H9 (cell line): ENCODE data around the gene ZBTB47. TPM values are rescaled to one million over a fixed set of nuclear protein-coding genes. Genes with fewer than 3 reads are reported as not detected.

Experiments
- DNase-seq: peaks from one replicate; pipeline ENCODE4 v3.0.0-alpha.2; 2017
- H2AFZ ChIP-seq: one replicate; pipeline ENCODE4 v1.6.1; 2013; ENCODE audit warnings: mild to moderate bottlenecking, low read length, control low read depth, moderate library complexity
- H2AK5ac ChIP-seq: 2 replicates; pipeline ENCODE4 v1.6.1; 2013; ENCODE audit warnings: low read length, control low read depth, mixed read lengths; ENCODE audit not compliant: insufficient read length
- H2BK120ac ChIP-seq: one replicate; pipeline ENCODE4 v1.6.1; 2013; ENCODE audit warnings: low read depth, mild to moderate bottlenecking, low read length, control low read depth, inconsistent platforms; ENCODE audit not compliant: poor library complexity, severe bottlenecking
- H2BK12ac ChIP-seq: 2 replicates; pipeline ENCODE4 v1.6.1; 2013; ENCODE audit warnings: low read length, control low read depth, mixed read lengths, low read depth; ENCODE audit not compliant: insufficient read length
- H2BK15ac ChIP-seq: 2 replicates; pipeline ENCODE4 v1.6.1; 2013; ENCODE audit warnings: low read depth, low read length, control low read depth
- H2BK20ac ChIP-seq: one replicate; pipeline ENCODE4 v1.6.1; 2013; ENCODE audit warnings: low read depth, mild to moderate bottlenecking, low read length, control low read depth, inconsistent platforms; ENCODE audit not compliant: poor library complexity, severe bottlenecking
- H2BK5ac ChIP-seq: 2 replicates; pipeline ENCODE4 v1.6.1; 2013; ENCODE audit warnings: low read length, control low read depth, mixed read lengths; ENCODE audit not compliant: insufficient read length
- H3K14ac ChIP-seq: 2 replicates; pipeline ENCODE4 v1.6.1; 2013; ENCODE audit warnings: low read length, control low read depth; ENCODE audit not compliant: insufficient read depth
- H3K18ac ChIP-seq: 2 replicates; pipeline ENCODE4 v1.6.1; 2013; ENCODE audit warnings: low read depth, mild to moderate bottlenecking, mixed read lengths, low read length, control low read depth; ENCODE audit not compliant: insufficient read length
- H3K23ac ChIP-seq: 2 replicates; pipeline ENCODE4 v1.6.1; 2013; ENCODE audit warnings: low read length, control low read depth, mixed read lengths, low read depth; ENCODE audit not compliant: insufficient read length
- H3K23me2 ChIP-seq: 2 replicates; pipeline ENCODE4 v1.6.1; 2013; ENCODE audit warnings: low read depth, mild to moderate bottlenecking, mixed read lengths, low read length, control low read depth; ENCODE audit not compliant: insufficient read length, poor library complexity, severe bottlenecking
- H3K27ac ChIP-seq: 2 replicates; pipeline ENCODE4 v1.5.1; 2013; ENCODE audit warnings: low read length, control low read depth, mixed read lengths, low read depth; ENCODE audit not compliant: insufficient read length
- H3K27me3 ChIP-seq: 2 replicates; pipeline ENCODE4 v1.6.1; 2013; ENCODE audit warnings: low read length, control low read depth, inconsistent platforms; ENCODE audit not compliant: insufficient read depth
- H3K4ac ChIP-seq: 2 replicates; pipeline ENCODE4 v1.6.1; 2013; ENCODE audit warnings: low read depth, mild to moderate bottlenecking, control low read depth, inconsistent platforms, low read length, moderate library complexity
- H3K4me1 ChIP-seq: 2 replicates; pipeline ENCODE4 v1.6.1; 2013; ENCODE audit warnings: low read length, control low read depth, inconsistent platforms; ENCODE audit not compliant: insufficient read depth
- H3K4me2 ChIP-seq: 2 replicates; pipeline ENCODE4 v1.6.1; 2013; ENCODE audit warnings: low read length, control low read depth, mixed read lengths; ENCODE audit not compliant: insufficient read length, insufficient read depth
- H3K56ac ChIP-seq: 2 replicates; pipeline ENCODE4 v1.6.1; 2013; ENCODE audit warnings: low read depth, mild to moderate bottlenecking, mixed read lengths, low read length, control low read depth; ENCODE audit not compliant: insufficient read length
- H3K79me1 ChIP-seq: 2 replicates; pipeline ENCODE4 v1.6.1; 2013; ENCODE audit warnings: low read depth, mild to moderate bottlenecking, moderate library complexity, low read length, control low read depth, inconsistent platforms; ENCODE audit not compliant: insufficient read depth, poor library complexity, severe bottlenecking
- H3K79me2 ChIP-seq: 2 replicates; pipeline ENCODE4 v1.6.1; 2013; ENCODE audit warnings: low read length, control low read depth, inconsistent platforms; ENCODE audit not compliant: insufficient read depth
- H3K9ac ChIP-seq: 2 replicates; pipeline ENCODE4 v1.6.1; 2013; ENCODE audit warnings: low read length, control low read depth, mixed read lengths; ENCODE audit not compliant: insufficient read length; ENCODE audit errors: extremely low read depth
- H3K9me3 ChIP-seq: one replicate; pipeline ENCODE4 v1.6.1; 2013; ENCODE audit warnings: low read depth, low read length, inconsistent platforms; ENCODE audit not compliant: control insufficient read depth
- H3T11ph ChIP-seq: one replicate; pipeline ENCODE4 v1.6.1; 2013; ENCODE audit warnings: mild to moderate bottlenecking, low read length, control low read depth, inconsistent platforms
- H4K20me1 ChIP-seq: one replicate; pipeline ENCODE4 v1.6.1; 2013; ENCODE audit not compliant: control insufficient read depth, insufficient read length, insufficient read depth
- H4K5ac ChIP-seq: 2 replicates; pipeline ENCODE4 v1.6.1; 2013; ENCODE audit warnings: low read depth, mild to moderate bottlenecking, mixed read lengths, low read length, control low read depth; ENCODE audit not compliant: insufficient read length
- H4K8ac ChIP-seq: replicated peaks from 2 replicates; pipeline ENCODE4 v1.6.1; 2013; ENCODE audit warnings: low read length, control low read depth, mixed read lengths, low read depth; ENCODE audit not compliant: insufficient read length
- H4K91ac ChIP-seq: 2 replicates; pipeline ENCODE4 v1.6.1; 2013; ENCODE audit warnings: low read depth, mild to moderate bottlenecking, moderate library complexity, mixed read lengths, low read length, control low read depth; ENCODE audit not compliant: insufficient read length
- H3K27ac Mint-ChIP-seq, 3 experiments: 2 replicates in 2 of 3; 3 replicates in 1 of 3; pipeline ENCODE4 v1.8.0; 2020 to 2021; ENCODE audit warnings: mixed read lengths in 3 of 3, mild to moderate bottlenecking in 1 of 3, moderate library complexity in 1 of 3
- H3K27me3 Mint-ChIP-seq: 2 replicates; pipeline ENCODE4 v1.8.0; 2021; ENCODE audit warnings: low read depth, mild to moderate bottlenecking, moderate library complexity, mixed read lengths
- H3K36me3 Mint-ChIP-seq, 3 experiments: 2 replicates in 2 of 3; 3 replicates in 1 of 3; pipeline ENCODE4 v1.8.0; 2020 to 2021; ENCODE audit warnings: low read depth in 3 of 3, mixed read lengths in 3 of 3; ENCODE audit not compliant: insufficient read depth in 1 of 3
- H3K4me1 Mint-ChIP-seq, 2 experiments: 2 replicates each; pipeline ENCODE4 v1.8.0; 2020; ENCODE audit warnings: mixed read lengths in 2 of 2
- H3K4me3 Mint-ChIP-seq, 2 experiments: 2 replicates in 1 of 2; 3 replicates in 1 of 2; pipeline ENCODE4 v1.8.0; 2020 to 2021; ENCODE audit warnings: mild to moderate bottlenecking in 2 of 2, mixed read lengths in 2 of 2, moderate library complexity in 1 of 2
- H3K9me3 Mint-ChIP-seq, 2 experiments: 2 replicates in 1 of 2; 3 replicates in 1 of 2; pipeline ENCODE4 v1.8.0; 2020; ENCODE audit warnings: mild to moderate bottlenecking in 2 of 2, mixed read lengths in 2 of 2, moderate library complexity in 1 of 2
- CTCF ChIP-seq: fragments of 200-600 bp; sonication (generic); conservative IDR thresholded peaks from 3 replicates; pipeline ENCODE4 v1.8.0; 2021; ENCODE audit warnings: antibody characterized with exemption, mild to moderate bottlenecking
- whole genome bisulfite sequencing: extraction: QIAGEN DNeasy Blood & Tissue Kit; methylation state at CpG from one replicate; pipeline ENCODE4 v1.1.7; 2013; ENCODE audit warnings: missing lambda C conversion rate, low lambda C conversion rate, mixed read lengths; ENCODE audit not compliant: insufficient read length; ENCODE audit errors: extremely low coverage; 5-methylcytosine and 5-hydroxymethylcytosine counted together
- total RNA-seq: library from RNA; stranded (reverse); gene quantifications from 2 replicates; pipeline ENCODE4 v1.2.1, GENCODE V29; 2021

ZBTB47 gene
- total RNA-seq, 1 experiment from 2014 or later, result 3.6 TPM

- Histone ChIP-seq H2BK12ac (no peak overlapping the region), H4K5ac (no peak overlapping the region), H3K56ac (no peak overlapping the region), H4K8ac (no peak overlapping the region), H4K91ac (no peak overlapping the region), H3K18ac (no peak overlapping the region), H3K79me1 (no peaks in the 10 kb centered on the region), H3K23me2 (no peaks in the 10 kb centered on the region), H2BK5ac (no peak overlapping the region), H3K27me3 (no peaks in the 10 kb centered on the region; the same call in 1 of the 2 replicates), H2AFZ (no peak overlapping the region), H3T11ph (no peak overlapping the region), H2BK120ac (no peak overlapping the region), H3K14ac (no peak overlapping the region), H3K79me2 (no peaks in the 10 kb centered on the region), H3K4me1 (no peaks in the 10 kb centered on the region), H2BK20ac (no peak overlapping the region), H3K4me2 (no peak overlapping the region), H3K27ac (no peak overlapping the region), H4K20me1 (no peaks in the 10 kb centered on the region), H2BK15ac (no peak overlapping the region), H3K9ac (no peak overlapping the region), H2AK5ac (no peak overlapping the region), H3K23ac (no peak overlapping the region), H3K9me3 (no peaks in the 10 kb centered on the region), H3K4ac (no peak overlapping the region)
- no peak for DNase-seq
- Mint-ChIP-seq H3K4me3 (no peak overlapping the region), H3K36me3 (no peaks in the 10 kb centered on the region), H3K9me3 (no peaks in the 10 kb centered on the region), H3K27me3 (no peaks in the 10 kb centered on the region), H3K4me1 (peaks cover 11 to 22% of the 10 kb centered on the region in 2 experiments), H3K27ac (no peak overlapping the region)
- WGBS, result no CpG with 5 or more reads among the region's 9 CpGs
- TF ChIP-seq CTCF, result no peak
Measured at GRCh38 chr3:42698911-42699230, 45.4 kb downstream of the ZBTB47 start.
